ENCODE measurements around the gene CTNNBIP1.
"Not testable (repeated sequence)": the region's sequence is repeated elsewhere in the genome, so short reads cannot be mapped to it uniquely, and the experiment has no call there.

CTNNBIP1 gene

GRCh38 chr1:9805972-9806371 is 104.1 kb downstream of the CTNNBIP1 start:
- not testable (repeated sequence) for H3K9me3 Mint-ChIP-seq; ATAC-seq; H3K4me3 Mint-ChIP-seq; H3K27ac Mint-ChIP-seq; H3K36me3 Mint-ChIP-seq; DNase-seq (ENCODE audit: low spot score in 2 of 2)
- peaks cover 43% of the 10 kb centered on the region for H3K4me1 Mint-ChIP-seq

DNA sequence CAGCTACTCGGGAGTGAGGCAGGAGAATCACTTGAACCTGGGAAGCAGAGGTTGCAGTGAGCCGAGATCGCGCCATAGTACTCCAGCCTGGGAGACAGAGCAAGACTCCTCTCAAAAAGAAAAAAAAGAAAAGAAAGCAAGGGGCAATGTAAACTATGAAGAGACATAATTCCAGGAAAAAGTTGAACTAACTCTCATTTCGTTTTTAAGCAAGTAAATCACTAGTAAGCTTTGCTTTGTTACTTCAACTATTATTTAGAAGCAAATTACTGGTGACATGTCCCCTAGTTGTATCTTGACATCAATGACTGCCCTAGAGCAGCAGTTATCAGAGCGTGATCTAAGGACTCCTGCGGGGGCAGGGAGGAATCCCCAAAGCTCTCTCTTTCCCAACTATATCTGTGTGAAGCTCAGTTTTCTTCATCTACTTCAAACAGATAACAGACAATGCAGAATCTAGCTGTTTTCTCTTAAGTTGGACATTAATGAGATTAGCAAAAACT is 105.0 kb downstream of the CTNNBIP1 start:
- no peak for ATAC-seq
- DNase-seq (ENCODE audit: low spot score in 2 of 2) = no peak
- Mint-ChIP-seq H3K36me3 (no peaks in the 10 kb centered on the region), H3K27ac (no peak overlapping the region), H3K4me1 (peaks cover 41% of the 10 kb centered on the region), H3K9me3 (no peaks in the 10 kb centered on the region), H3K4me3 (no peak overlapping the region)

DNA sequence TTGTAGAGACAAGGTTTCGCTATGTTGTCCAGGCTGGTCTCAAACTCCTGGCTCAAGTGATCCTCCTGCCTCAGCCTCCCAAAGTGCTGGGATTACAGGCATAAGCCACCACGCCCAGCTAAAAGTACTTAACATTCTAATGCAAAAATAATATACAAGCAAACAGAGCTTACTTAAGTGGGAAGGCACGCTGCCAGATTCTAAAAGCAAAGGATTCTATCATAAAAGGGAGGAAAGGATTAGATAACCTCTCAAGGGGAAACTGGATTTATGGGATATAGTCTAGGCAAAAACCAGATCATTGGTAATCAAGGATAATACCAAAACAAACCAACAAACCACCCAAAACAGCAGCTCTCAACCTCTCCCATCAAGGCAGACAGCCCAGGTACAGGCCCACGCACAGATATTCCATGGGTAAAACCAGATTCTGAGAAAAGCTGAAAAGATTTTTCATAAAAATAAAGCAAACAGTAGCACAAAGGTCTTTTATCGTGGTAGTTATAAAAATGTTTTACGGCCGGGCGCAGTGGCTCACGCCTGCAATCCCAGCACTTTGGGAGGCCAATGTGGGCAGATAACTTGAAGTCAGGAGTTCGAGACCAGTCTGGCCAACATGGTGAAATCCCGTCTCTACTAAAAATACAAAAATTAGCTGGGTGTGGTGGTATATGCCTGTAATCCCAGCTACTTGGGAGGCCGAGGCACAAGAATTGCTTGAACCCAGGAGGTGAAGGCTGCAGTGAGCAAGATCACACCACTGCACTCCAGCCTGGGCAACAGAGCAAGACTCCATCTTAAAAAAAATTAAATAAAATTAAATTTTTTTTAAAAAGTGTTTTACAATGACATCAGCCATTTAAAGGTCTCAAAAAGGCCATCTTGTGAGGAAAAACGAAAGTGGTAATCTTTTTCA is 106.8 kb downstream of the CTNNBIP1 start:
- not testable (repeated sequence) for H3K27ac Mint-ChIP-seq; DNase-seq (ENCODE audit: low spot score in 2 of 2); H3K36me3 Mint-ChIP-seq; H3K4me3 Mint-ChIP-seq; ATAC-seq; H3K9me3 Mint-ChIP-seq
- H3K4me1 Mint-ChIP-seq = peaks cover 35% of the 10 kb centered on the region

GRCh38 chr1:9801909-9802308 is 108.2 kb downstream of the CTNNBIP1 start:
- Mint-ChIP-seq H3K27ac (no peak overlapping the region), H3K9me3 (no peaks in the 10 kb centered on the region), H3K4me1 (peaks cover 39% of the 10 kb centered on the region), H3K4me3 (no peak overlapping the region), H3K36me3 (no peaks in the 10 kb centered on the region)
- no peak for ATAC-seq
- DNase-seq (ENCODE audit: low spot score in 2 of 2) = no peak
